ENCODE measurements around the gene ZNF791.
"Not testable (repeated sequence)": the region's sequence is repeated elsewhere in the genome, so short reads cannot be mapped to it uniquely, and the experiment has no call there.

ZNF791 gene

DNA sequence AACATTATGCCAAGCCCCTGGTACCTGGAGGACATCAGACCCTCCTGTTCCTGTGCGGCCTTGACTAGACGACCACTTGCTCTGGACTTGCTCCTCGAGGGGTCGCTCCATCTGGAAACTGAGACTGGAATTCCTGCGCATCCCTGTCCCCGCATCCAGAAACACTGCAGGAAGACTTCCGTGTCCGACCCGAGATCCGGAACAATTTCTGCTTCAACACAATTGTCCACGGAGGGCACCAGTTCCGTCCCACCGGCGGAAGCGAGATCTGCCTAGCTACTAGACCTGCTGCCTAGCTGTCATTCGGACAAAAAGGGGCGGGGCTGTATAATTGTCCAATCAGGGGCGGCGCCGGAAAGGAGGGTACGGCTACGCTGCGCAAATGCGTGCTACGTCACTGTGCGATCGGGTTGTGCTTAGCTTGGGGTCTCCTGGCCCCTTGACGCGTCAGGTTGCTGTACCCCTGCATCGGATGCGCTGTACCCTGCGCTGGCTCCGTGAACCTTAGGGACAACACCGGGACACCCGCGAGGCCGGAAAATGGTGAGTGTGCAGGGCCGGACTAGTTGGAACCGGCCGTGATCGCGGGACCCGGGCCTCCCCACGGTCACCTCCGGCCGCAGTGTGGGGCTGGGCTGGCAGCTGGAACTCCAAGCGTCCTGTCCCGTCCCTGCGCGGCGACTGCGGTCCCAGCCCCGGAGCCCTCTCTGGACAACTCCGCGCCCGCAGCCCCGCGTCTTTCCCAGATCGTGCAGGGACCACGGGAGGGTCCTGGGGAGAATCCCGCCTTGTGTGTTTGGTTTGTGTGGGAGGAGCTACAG is at the start of gene ZNF791, which contains the start of gene ZNF490:
ZNF791 (plus strand) TSS at position 381 of the 821 bp plus-strand sequence; CDS start at position 541, 160 bp downstream.
ZNF490 (minus strand) TSS at position 274 of the 821 bp plus-strand sequence; CDS start at position 141, 133 bp downstream.
- TF ChIP-seq, protein P1, sequence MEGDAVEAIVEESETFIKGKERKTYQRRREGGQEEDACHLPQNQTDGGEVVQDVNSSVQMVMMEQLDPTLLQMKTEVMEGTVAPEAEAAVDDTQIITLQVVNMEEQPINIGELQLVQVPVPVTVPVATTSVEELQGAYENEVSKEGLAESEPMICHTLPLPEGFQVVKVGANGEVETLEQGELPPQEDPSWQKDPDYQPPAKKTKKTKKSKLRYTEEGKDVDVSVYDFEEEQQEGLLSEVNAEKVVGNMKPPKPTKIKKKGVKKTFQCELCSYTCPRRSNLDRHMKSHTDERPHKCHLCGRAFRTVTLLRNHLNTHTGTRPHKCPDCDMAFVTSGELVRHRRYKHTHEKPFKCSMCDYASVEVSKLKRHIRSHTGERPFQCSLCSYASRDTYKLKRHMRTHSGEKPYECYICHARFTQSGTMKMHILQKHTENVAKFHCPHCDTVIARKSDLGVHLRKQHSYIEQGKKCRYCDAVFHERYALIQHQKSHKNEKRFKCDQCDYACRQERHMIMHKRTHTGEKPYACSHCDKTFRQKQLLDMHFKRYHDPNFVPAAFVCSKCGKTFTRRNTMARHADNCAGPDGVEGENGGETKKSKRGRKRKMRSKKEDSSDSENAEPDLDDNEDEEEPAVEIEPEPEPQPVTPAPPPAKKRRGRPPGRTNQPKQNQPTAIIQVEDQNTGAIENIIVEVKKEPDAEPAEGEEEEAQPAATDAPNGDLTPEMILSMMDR (conservative IDR thresholded peaks at IDR 0.05; ENCODE audit: low read depth, low read length): peak; percentile 28
- peak; percentile 98 for DNase-seq (ENCODE audit: low read depth)
- peak within 1 kb of the TSS; percentile 100 for H3K4me3 ChIP-seq (ENCODE audit: low read depth, low read length)

DNA sequence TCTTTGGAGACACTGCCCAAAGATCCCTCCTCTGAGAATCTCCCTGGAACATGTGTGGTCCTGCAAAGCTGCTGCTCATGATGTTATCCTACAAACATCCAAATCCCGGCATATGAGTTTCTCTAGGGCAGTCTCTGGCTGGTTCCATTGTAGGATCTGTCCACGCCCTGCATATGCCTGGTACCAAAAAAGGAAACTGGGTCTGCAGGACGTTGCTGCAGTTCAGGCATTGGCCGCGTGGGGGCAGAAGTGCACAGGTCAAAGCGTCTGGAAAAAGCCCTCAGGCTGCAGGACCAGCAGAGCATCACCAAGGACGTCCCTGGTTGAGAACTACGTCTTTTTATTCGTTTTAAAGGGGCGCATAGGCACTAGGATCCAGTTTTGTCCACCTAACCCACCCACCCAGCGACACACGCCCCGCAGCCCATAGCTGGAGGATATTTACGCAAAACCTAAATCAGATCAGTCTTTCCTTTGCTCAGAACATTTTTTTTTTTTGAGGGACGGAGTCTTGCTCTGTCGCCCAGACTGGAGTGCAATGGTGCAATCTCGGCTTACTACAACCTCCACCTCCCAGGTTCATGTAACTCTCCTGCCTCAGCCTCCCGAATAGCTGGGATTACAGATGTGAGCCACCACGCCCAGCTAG is 46.6 kb upstream of the ZNF791 start:
- TF ChIP-seq, protein P1 (conservative IDR thresholded peaks at IDR 0.05; ENCODE audit: low read depth, low read length): peak; percentile 99
- peak; percentile 91 for DNase-seq (ENCODE audit: low read depth)
- no peak overlapping the region for H3K4me3 ChIP-seq (ENCODE audit: low read depth, low read length)

DNA sequence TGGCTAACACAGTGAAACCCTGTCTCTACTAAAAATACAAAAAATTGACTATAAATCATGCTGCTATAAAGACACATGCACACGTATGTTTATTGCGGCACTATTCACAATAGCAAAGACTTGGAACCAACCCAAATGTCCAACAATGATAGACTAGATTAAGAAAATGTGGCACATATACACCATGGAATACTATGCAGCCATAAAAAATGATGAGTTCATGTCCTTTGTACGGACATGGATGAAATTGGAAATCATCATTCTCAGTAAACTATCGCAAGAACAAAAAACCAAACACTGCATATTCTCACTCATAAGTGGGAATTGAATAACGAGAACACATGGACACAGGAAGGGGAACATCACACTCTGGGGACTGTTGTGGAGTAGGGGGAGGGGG is 44.3 kb upstream of the ZNF791 start:
- not testable (repeated sequence) for H3K4me3 ChIP-seq (ENCODE audit: low read depth, low read length); DNase-seq (ENCODE audit: low read depth)

DNA sequence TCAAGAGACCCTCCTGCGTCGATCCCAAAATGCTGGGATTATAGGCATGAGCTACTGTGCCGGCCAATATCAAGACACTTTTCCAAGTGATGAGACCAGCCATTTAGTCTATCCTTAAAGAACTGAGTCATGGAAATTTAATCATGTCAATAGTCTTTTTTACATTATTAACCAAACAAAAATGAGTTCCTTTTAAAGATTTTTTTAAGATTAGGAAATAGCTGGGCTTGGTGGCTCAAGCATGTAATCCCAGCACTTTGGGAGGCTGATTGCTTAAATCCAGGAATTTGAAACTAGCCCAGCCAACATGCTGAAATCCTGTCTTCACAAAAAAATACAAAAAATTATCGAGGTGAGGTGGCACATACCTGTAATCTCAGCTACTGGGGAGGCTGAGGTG is 42.8 kb upstream of the ZNF791 start:
- no peak overlapping the region for H3K4me3 ChIP-seq (ENCODE audit: low read depth, low read length)
- no peak for DNase-seq (ENCODE audit: low read depth)

DNA sequence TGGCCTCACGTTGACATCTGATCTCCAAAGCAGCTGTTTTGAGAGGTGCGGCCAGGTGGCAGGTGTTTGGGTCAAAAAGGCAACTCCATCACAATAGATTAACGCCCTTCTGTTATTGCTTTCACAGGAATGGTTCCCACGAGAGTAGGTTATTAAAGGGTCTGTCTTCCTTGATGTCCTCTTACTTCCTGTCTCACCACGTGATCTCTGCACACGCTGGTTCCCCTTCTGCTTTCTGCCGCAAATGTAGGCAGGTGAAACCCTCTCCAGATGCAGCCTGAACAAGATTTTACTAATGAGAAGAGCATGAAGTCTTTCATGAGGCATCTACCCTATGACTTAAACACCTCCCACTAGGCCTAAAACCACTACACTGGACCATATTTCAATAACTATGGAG is 36.7 kb upstream of the ZNF791 start:
- TF ChIP-seq, protein P1 (conservative IDR thresholded peaks at IDR 0.05; ENCODE audit: low read depth, low read length): no peak
- DNase-seq (ENCODE audit: low read depth): no peak
- no peak overlapping the region for H3K4me3 ChIP-seq (ENCODE audit: low read depth, low read length)

More for the DNA sequence above, 42.8 kb upstream of the ZNF791 start:
- TF ChIP-seq, protein P1 (conservative IDR thresholded peaks at IDR 0.05; ENCODE audit: low read depth, low read length): no peak

DNA sequence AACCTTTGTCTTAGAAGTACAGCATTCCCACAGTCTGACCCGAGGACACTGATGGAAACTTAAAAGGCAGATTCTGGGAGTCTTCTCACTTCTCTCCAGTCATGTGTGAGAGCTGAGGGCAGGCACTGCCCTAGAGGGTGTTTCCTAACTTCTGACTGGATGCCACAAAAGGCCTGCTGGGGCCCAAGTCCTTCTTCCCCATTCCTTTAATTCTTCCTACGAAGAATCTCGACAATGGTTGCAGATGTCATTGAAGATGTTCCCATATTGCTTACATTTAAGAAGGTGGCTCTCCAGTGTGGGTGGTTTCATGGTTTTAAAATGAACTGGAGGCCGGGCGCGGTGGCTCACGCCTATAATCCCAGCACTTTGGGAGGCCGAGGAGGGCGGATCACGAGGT is 32.1 kb upstream of the ZNF791 start:
- DNase-seq (ENCODE audit: low read depth): no peak
- TF ChIP-seq, protein P1 (conservative IDR thresholded peaks at IDR 0.05; ENCODE audit: low read depth, low read length): no peak
- no peak overlapping the region for H3K4me3 ChIP-seq (ENCODE audit: low read depth, low read length)

DNA sequence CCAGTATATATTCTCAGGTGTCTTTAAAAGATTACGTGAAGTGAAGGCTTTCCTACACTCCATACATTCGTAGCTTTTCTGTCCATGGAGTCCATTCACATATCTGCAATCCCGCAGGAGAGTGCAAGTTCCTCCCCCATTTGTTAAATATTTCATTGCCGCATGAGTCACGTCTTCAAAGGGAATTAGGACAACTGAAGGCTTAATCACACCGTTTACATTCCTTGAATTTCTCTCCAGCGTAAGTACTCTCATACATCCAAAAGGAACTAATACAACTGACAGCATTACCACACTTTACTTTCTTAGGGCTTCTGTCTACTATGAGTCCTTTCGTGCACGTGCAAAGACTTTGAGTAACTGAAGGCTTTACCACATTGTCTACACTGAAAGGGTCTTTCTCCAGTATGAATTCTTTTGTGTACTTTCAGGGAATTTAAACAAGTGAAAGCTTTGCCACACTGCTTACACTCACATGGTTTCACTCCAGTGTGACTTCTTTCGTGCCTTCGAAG is 30.5 kb upstream of the ZNF791 start:
- no peak overlapping the region for H3K4me3 ChIP-seq (ENCODE audit: low read depth, low read length)
- TF ChIP-seq, protein P1 (conservative IDR thresholded peaks at IDR 0.05; ENCODE audit: low read depth, low read length): no peak
- DNase-seq (ENCODE audit: low read depth): peak; percentile 12
